ENCODE data around the gene MUSTN1.

MUSTN1 gene

GRCh38 chr3:52831500-52832301 lies 3.1 kb downstream of the MUSTN1 start:
- no peak for DNase-seq

- no peak for DNase-seq
Measured at GRCh38 chr3:52830535-52831258, 4.1 kb downstream of the MUSTN1 start, which contains the start of gene ITIH4. TSS of gene ITIH4 (minus strand) at chr3:52830672. CDS start at chr3:52830642, 30 bp downstream.

- no peak for DNase-seq
Measured at GRCh38 chr3:52829906-52830463, 4.8 kb downstream of the MUSTN1 start.

DNA sequence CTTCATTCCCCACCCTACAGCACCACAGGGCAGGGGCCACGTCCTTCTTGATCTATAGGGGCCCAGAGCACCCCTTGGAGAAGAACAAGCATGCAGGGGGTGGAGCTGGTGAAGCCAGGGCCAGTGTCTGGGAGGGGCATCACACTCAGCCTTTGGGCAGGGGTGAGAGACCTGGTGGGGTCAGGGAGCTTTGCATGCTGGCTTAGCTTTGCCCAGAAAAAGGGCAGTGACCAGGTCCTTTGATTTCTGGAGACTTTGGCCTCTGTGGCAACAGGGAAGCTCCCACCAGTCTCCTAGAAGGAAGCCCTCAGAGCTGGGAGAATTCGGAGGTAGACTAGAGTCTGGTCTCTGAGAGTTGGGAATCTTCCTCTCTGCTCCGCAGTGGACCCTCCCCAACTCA lies 5.3 kb downstream of the MUSTN1 start:
- no peak for DNase-seq

DNA sequence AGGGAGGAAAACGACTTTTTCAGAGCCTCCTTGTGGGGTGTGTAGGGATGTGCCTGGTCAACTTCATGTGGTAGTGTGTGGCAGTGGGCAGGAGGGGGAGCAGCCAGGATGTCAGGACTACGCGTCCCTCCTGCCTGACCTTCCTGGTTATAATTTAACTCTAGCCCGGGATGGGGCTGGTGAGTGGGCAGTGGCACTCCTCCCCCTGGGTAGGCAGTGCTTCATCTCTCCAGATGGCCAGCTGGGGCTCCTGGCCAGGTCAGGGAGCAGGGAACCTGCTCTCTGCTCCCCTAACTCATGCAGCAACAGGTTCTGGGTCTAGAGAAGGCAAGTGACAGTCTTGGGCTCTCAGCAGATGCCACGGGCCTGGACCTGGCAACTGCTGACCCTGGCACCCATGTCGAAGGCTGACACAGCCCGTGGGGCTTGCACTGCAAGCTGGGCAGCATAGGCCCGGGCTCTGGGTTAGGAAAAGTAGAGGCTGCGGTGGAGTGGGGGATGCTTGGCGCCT lies 6.9 kb downstream of the MUSTN1 start:
- DNase-seq = no peak

GRCh38 chr3:52827441-52827840 lies 7.4 kb downstream of the MUSTN1 start:
- no peak for DNase-seq

DNA sequence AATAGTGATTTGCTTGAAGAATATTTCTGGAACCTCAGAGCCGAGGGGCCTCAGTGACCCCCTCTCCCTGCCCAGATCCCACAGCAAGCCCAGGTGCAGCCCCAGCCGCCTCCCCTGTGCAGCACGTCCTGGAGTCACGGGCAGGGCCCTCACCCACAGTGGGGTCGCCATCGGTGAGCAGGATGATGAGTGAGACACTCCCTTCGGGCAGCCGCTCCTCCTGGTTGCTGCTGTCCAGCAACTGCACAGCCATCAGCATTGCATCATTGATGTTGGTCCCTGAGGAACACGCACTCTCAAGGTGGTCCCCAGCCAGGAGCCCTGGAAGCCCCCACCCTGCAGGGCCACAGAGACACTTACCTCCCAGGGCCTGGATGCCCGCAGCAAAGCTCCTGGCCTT lies 10.8 kb downstream of the MUSTN1 start:
- no peak for DNase-seq

DNA sequence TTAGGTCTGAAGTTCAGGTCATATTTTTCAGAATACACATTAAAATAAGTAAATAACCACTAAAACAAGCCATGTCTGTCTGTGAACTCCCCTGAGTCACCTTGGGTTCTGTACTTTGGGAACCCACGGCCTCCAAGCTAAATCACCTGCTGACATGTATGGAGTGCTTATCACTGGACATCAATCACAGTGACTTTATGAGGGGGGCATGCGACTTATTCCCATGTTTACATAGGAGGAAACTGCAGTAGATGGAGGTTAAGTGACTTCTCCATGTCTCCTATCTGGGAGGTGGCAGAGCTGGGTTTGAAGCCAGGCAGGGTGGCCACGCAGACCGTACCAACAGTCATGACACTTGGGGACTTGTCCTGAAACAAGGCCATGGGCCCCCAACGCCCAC lies 12.5 kb downstream of the MUSTN1 start:
- DNase-seq = no peak

DNA sequence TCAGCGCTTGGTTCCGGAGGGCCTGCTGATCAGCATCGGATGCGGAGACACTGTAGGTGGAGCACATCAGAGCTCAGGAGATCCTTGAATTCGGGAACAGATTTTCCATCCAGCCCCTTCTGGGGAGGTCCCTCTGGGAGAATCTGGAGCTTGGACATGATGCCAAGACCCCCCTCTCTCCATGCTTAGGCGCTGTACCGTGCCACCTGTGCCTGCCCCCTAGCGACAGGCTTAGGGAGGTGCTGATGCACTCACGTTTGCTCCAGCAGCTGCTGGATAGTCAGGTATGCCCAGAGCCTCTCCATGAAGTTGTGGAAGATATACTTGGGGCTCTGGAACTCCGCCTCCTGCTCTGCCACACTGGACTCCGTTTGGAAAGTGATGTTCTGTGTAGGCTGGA lies 14.1 kb downstream of the MUSTN1 start:
- peak in 2 of 6 experiments; percentile 4 to 9 for DNase-seq

- no peak for DNase-seq
Measured at GRCh38 chr3:52819936-52820335, 14.9 kb downstream of the MUSTN1 start.

- no peak for DNase-seq
Measured at GRCh38 chr3:52817860-52818259, 17.0 kb downstream of the MUSTN1 start.

- DNase-seq = no peak
Measured at GRCh38 chr3:52817221-52817620, 17.6 kb downstream of the MUSTN1 start.

DNA sequence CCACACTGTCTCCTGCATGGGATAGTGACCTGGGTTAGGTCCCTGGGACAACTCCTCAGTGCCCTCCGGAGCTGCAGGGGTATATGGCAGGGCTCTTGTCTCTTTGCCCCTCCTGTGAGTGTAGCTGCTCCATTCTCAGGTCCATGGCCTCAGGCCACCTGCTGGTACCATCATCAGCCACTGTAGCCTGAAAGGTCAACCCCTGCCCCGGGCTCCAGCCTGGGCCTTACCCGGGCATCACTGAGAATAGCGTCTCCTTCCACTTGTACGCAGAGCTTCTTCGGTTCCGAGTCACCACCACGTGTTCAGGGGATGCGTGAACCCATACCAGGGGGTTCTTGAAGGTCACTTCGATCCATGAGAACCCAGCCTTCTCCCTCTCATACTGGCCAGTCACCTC lies 18.2 kb downstream of the MUSTN1 start:
- DNase-seq = no peak

DNA sequence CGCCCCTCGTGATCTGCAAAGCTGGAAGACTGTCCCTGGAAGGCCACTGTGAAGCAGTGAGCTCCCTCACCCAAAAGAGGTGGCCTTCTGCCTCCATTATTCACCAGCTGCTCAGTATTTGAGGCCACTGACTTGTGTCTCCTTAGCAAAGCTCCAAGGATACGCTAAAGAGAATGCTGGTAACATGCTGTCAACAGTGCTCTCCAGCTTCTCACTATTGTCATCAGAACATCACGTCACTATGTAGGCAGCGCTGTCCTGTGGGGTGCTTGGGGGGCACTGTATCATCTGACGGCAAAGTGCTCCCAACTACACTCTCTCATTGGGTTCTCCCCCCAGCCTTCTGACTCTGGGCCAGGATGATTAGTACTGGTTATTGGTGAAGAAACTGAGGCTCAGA lies 18.6 kb downstream of the MUSTN1 start:
- DNase-seq = no peak

DNA sequence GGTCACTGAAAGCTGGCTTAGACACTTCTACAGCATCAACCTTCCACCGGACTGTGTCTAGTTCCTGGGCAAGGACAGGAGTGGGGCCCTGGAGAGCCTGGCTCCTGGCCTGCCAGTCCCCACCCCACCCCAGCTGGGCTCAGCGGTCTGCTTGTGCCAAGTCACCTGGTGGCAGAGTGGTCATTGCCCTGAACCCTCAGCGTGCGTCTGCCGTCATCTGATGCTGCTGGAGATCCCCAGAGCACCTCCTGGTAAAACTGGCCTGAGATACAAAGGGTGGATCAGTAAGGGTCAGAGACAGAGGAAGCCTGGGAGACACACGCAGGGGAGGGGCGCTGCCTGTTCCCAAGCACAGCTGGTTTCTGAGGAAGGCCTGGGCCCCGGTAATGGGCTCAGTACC lies 21.0 kb downstream of the MUSTN1 start:
- no peak for DNase-seq

DNA sequence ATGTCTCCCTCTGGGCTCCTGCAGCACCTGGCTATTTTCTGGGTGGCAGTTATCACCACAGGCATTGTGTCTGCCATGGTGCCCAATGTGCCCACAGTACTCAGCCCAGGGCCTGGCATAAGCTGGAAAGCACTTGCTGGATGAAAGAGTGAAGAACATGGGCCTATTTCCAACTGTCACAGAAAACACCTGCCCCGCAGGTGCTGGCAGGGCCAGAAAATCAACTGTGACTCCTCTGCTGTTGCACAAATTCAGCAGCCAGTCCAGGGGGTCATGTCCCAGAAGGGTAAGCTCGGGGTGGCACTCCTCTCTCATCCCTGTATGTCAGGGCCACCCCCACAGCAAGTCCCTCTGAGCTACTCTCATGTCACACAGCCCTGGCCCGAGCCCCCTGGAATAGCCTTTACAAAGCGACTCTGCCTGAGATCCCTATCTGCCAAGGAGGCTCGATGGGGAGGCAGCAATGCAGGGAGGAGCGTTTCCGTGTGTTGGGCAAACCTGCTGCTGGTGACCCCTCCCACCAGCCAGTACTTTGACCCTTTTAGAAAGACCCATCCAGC lies 23.3 kb downstream of the MUSTN1 start:
- no peak for DNase-seq

DNA sequence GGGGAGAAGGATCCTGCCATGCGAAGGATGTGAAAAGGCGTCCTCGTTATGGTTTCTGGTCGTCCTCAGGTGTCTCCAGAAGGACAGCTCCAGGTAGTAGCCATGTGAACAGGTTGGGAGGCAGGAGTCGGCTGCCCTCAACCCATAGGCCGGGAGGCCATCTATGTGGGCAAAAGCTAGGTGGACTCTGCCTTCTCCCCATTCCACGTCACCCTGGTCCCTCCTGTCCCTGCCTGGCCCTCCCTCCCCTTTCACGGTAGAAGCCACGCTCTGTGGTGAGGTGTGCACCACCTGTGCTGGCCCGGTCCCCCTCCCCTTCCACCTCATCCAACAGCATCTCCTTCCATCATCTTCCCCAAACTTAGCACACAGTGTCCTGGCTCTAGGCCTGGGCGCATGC lies 23.9 kb downstream of the MUSTN1 start:
- no peak for DNase-seq

GRCh38 chr3:52809662-52810377 lies 25.0 kb downstream of the MUSTN1 start:
- DNase-seq = no peak

DNA sequence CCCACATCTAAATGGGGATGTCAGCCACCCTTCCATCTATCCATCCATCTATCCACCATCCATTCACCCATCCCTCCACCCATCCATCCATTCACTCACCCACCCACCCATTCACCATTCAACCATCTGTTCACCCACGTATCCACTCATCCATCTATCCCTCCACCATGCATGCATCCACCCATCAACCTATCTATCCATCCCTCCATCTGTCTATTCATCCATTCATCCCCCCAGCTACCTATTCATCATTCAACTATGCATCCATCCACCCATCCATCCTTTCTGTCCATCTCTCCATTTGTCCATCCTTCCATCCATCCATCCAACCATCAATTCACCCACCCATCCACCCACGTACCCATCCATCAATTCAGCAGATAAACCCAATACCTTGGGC lies 25.7 kb downstream of the MUSTN1 start:
- DNase-seq = no peak

DNA sequence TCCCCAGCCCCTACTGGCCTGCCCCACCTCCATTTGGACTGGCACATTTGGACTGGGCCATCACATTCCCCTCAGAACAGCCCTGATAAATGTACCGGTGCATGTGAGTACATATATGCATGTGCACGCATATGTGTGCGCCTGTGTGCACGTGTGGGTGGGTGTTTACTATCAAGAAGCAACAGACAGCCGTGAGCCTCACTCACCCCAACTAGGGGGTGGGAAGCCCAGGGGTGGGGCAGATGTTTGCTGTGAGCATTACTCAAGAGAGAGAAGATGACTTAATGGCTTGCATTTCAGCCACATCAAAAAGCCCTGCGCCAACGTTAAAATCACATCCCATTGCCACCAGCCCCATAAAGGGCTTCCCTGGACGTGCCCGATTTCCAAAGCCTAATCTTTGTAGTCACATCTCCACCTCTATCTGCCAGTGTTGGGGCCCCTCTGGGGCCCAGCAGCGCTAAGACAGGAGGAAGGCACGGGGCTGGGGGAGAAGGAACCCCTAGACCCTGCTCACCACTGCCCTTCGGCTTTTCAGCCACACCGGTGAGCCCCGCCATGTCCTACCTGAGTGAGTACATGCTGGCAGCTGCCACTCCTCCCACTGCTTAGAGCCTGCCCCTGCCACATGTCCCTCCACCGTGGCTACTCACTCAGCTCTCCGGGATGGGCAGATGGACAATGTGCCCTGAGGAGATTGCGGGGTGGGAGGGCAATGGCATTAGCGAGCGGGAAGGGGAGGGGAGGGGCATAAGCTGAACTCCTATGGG lies 29.4 kb downstream of the MUSTN1 start:
- no peak for DNase-seq

- DNase-seq = no peak
Measured at GRCh38 chr3:52801839-52802238, 33.0 kb downstream of the MUSTN1 start.

GRCh38 chr3:52800079-52800478 lies 34.7 kb downstream of the MUSTN1 start:
- no peak for DNase-seq
